H1 (cell line): ENCODE measurements around the gene CADM1. TPM values are rescaled to one million over a fixed set of nuclear protein-coding genes. Genes with fewer than 3 reads are reported as not detected.

ENCODE experiments used
- POLR2A ChIP-seq, 2 experiments: IDR thresholded peaks; 1 replicate in 1 of 2; 2 replicates in 1 of 2; pipeline ENCODE4 v1.6.1; 2011; ENCODE audit warnings: low read depth in 2 of 2, low read length in 2 of 2, mild to moderate bottlenecking in 2 of 2; ENCODE audit errors: control extremely low read depth in 1 of 2
- RFX5 ChIP-seq: IDR thresholded peaks from 2 replicates; pipeline ENCODE4 v1.6.1; 2011; ENCODE audit warnings: low read depth, low read length, improper control_type of control experiment, borderline replicate concordance
- RNF2 ChIP-seq: fragments of 200-900, 300-1000 bp; sonication (generic); IDR thresholded peaks from 2 replicates; pipeline ENCODE4 v1.7.1; 2016; ENCODE audit warnings: borderline replicate concordance, low read depth, mild to moderate bottlenecking, antibody characterized with exemption, low read length; ENCODE audit not compliant: poor library complexity, severe bottlenecking; ENCODE audit errors: missing control alignments
- SP1 ChIP-seq: IDR thresholded peaks from 2 replicates; pipeline ENCODE4 v1.6.1; 2011; ENCODE audit warnings: low read depth, low read length
- SRF ChIP-seq: IDR thresholded peaks from 2 replicates; pipeline ENCODE4 v1.6.1; 2011; ENCODE audit warnings: mild to moderate bottlenecking, low read depth, low read length, moderate library complexity
- polyA plus RNA-seq, 7 experiments: library from polyadenylated mRNA; depleted of rRNA in 3 of 7; stranded (reverse) in 5 of 7; unstranded in 2 of 7; fragments of >200 nt in 5 of 7; fragments of 200-250 nt in 2 of 7; gene quantifications; 1 replicate in 5 of 7; 2 replicates in 1 of 7; 4 replicates in 1 of 7; pipeline versions ENCODE4 v1.2.1 to v1.2.3, GENCODE V29; 2011 to 2013; ENCODE audit warnings: missing spikeins in 2 of 7, mixed read lengths in 2 of 7
- total RNA-seq: library from RNA; stranded (reverse); fragmentation: NEBNext Ultra II Directional; extraction: Animal tissue kit (Norgen Biotek cat#: 25700); gene quantifications from 2 replicates; pipeline ENCODE4 v1.2.1, GENCODE V29; 2021
- TF ChIP-seq, protein P1 (sequence below): IDR thresholded peaks from 2 replicates; pipeline ENCODE4 v1.6.1; 2012; ENCODE audit warnings: low read length, inconsistent platforms

CADM1 gene
- total and polyA plus RNA-seq, 2 of the 8 experiments (the other 6 are each of a cell fraction or from before 2014, with no cell fraction given), result 8.3 to 25.3 TPM

DNA sequence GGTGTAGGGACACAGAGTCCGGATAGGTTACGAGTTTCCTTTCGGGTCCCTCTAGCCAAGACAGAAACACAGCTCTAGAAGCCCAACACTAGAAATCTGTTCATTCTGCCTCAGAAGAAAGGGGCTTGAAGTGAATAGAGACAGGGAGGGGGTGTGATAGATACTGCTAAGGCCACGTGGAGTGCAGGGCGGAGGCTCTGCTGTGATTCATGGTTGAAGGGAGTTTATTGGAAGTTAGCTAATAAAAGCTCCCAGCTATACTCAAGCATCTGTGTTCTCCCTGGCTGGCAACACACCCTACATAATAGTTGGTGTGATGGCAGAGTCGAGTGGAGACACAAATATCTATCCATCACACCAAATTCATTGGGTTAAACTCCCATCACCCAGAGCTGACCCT lies 337.4 kb downstream of the CADM1 start (continued):
- TF ChIP-seq RNF2 (no peak), SRF (no peak), SP1 (no peak), POLR2A (IDR thresholded peaks at IDR 0.05; ENCODE audit: control extremely low read depth in 1 of 2, low read depth in 2 of 2, low read length in 2 of 2) (no peak), RFX5 (no peak)
- TF ChIP-seq, protein P1, sequence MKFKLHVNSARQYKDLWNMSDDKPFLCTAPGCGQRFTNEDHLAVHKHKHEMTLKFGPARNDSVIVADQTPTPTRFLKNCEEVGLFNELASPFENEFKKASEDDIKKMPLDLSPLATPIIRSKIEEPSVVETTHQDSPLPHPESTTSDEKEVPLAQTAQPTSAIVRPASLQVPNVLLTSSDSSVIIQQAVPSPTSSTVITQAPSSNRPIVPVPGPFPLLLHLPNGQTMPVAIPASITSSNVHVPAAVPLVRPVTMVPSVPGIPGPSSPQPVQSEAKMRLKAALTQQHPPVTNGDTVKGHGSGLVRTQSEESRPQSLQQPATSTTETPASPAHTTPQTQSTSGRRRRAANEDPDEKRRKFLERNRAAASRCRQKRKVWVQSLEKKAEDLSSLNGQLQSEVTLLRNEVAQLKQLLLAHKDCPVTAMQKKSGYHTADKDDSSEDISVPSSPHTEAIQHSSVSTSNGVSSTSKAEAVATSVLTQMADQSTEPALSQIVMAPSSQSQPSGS, result no peak
- TF ChIP-seq, all 59 proteins: peak for 0
